ENCODE data around the gene CLCN5.

The CLCN5 gene

DNA sequence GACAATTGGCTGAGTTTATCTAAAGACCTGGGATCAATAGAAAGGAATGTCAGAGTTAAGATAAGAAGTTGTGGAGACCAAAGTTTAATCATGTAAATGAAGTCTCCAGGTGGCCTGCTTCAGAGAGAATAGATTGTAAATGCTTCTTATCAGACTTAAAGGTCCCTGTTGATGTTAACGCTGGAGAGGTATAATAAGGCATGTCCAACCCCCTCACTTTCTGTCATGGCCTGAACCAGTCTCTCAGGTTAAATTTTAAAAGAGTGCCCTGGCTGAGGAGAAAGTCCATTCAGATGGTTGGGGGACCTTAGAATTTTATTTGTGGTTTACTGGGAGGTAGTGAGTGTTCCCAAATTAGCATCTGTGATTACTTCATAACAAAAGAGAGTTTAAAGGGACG is 191.7 kb downstream of the CLCN5 start:
- H3K4me1 ChIP-seq: no peaks in the 10 kb centered on the region
- no peak for DNase-seq
- no peaks in the 10 kb centered on the region for H3K36me3 ChIP-seq
- H3K4me3 ChIP-seq (ENCODE audit: low read depth, low read length): no peak overlapping the region
- H3K27me3 ChIP-seq: no peaks in the 10 kb centered on the region
- H3K9me3 ChIP-seq: no peaks in the 10 kb centered on the region
- TF ChIP-seq, protein P1, sequence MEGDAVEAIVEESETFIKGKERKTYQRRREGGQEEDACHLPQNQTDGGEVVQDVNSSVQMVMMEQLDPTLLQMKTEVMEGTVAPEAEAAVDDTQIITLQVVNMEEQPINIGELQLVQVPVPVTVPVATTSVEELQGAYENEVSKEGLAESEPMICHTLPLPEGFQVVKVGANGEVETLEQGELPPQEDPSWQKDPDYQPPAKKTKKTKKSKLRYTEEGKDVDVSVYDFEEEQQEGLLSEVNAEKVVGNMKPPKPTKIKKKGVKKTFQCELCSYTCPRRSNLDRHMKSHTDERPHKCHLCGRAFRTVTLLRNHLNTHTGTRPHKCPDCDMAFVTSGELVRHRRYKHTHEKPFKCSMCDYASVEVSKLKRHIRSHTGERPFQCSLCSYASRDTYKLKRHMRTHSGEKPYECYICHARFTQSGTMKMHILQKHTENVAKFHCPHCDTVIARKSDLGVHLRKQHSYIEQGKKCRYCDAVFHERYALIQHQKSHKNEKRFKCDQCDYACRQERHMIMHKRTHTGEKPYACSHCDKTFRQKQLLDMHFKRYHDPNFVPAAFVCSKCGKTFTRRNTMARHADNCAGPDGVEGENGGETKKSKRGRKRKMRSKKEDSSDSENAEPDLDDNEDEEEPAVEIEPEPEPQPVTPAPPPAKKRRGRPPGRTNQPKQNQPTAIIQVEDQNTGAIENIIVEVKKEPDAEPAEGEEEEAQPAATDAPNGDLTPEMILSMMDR (IDR thresholded peaks at IDR 0.05; ENCODE audit: low read depth, low read length): no peak

DNA sequence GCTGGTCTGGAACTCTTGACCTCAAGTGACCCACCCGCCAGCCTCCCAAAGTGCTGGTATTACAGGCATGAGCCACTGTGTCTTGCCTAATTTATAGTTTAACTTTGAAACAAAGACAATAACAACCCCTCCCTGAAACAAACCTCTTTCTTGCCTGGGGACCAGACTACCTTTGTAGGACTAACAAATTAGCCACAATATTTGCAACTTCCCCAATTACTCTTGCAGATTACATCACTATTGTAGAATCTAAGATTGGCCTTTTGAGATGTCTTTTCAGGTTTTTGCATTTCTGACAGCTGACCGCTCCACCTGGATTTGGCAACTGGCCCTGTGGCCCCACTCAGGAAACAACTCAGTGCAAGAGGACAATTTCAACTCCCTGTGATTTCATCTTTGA is 193.6 kb downstream of the CLCN5 start:
- TF ChIP-seq, protein P1 (IDR thresholded peaks at IDR 0.05; ENCODE audit: low read depth, low read length): no peak
- Histone ChIP-seq H3K4me1 (no peaks in the 10 kb centered on the region), H3K9me3 (no peaks in the 10 kb centered on the region), H3K36me3 (no peaks in the 10 kb centered on the region), H3K4me3 (ENCODE audit: low read depth, low read length) (no peak overlapping the region), H3K27me3 (no peaks in the 10 kb centered on the region)
- no peak for DNase-seq

DNA sequence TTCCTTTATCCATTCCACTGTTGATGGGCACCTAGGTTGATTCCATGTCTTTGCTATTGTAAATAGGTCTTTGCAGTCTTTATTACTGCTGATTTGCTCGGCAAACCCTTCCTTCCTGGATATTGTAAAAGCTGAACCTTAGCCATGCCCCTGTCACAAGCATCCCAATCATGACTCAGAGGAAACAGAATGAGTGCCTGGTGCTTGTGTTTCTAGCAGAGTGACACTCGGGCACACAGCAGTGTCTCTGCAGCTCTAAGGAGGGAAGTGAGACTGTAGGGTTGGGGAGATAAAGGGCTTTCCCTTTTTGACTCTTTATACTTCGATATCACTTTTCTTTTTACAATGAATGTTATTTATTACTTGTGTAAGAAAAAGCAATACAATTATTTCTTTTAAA is 195.1 kb downstream of the CLCN5 start:
- H3K4me3 ChIP-seq (ENCODE audit: low read depth, low read length): no peak overlapping the region
- H3K36me3 ChIP-seq: no peaks in the 10 kb centered on the region
- TF ChIP-seq, protein P1 (IDR thresholded peaks at IDR 0.05; ENCODE audit: low read depth, low read length): no peak
- DNase-seq: no peak
- no peaks in the 10 kb centered on the region for H3K9me3 ChIP-seq
- no peaks in the 10 kb centered on the region for H3K4me1 ChIP-seq
- H3K27me3 ChIP-seq: no peaks in the 10 kb centered on the region

DNA sequence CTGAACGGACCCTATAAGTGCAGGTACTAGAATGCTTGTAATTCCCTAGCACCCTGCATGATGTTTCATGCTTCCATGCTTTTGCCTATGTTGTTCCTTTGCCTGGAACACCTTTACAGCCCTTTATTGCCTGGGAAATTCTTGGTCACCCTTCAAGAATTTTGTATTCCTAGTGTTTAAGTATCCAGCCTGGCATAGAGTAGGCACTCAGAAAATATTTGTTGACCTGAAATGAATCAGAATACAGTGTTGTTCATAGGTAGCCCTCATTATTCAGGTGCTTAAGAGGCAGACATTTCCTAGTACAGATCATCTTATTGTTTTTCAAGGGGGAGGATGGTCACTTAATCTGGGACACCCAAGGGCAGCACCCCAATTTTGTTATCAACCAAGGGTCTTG is 203.1 kb downstream of the CLCN5 start:
- TF ChIP-seq, protein P1 (IDR thresholded peaks at IDR 0.05; ENCODE audit: low read depth, low read length): no peak
- no peaks in the 10 kb centered on the region for H3K27me3 ChIP-seq

DNA sequence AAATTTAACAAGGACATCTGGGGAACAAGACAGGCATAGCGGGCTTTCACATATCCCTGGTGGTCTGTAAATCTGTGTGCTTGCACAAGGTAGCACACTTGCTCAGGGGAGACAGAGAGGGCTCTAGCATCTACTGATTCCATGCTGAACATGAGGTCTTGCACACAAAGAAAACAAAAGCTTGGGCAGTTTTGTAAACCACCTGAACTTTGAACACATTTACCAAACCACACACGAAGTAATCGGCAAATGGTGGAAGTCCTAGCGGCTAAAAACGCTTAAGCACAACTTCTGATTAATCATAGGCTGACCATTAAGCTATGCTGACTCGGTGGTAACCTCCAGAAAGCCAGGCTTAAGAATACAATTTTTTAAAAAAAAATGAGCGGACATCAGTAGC is 225.6 kb downstream of the CLCN5 start:
- Histone ChIP-seq H3K9me3 (no peaks in the 10 kb centered on the region), H3K27me3 (no peaks in the 10 kb centered on the region), H3K4me1 (no peaks in the 10 kb centered on the region), H3K36me3 (no peaks in the 10 kb centered on the region), H3K4me3 (ENCODE audit: low read depth, low read length) (no peak overlapping the region)
- no peak for DNase-seq
- TF ChIP-seq, protein P1 (IDR thresholded peaks at IDR 0.05; ENCODE audit: low read depth, low read length): no peak

More for the DNA sequence above, 203.1 kb downstream of the CLCN5 start:
- no peaks in the 10 kb centered on the region for H3K36me3 ChIP-seq
- no peak overlapping the region for H3K4me3 ChIP-seq (ENCODE audit: low read depth, low read length)
- no peaks in the 10 kb centered on the region for H3K4me1 ChIP-seq
- H3K9me3 ChIP-seq: no peaks in the 10 kb centered on the region
- no peak for DNase-seq
